NCI-H1092 (cell line): ENCODE results near the gene ZDHHC7.

Source experiments
- DNase-seq: peaks from one replicate; lab custom pipeline; 2025; lab: John Stamatoyannopoulos, UW

ZDHHC7 gene

DNA sequence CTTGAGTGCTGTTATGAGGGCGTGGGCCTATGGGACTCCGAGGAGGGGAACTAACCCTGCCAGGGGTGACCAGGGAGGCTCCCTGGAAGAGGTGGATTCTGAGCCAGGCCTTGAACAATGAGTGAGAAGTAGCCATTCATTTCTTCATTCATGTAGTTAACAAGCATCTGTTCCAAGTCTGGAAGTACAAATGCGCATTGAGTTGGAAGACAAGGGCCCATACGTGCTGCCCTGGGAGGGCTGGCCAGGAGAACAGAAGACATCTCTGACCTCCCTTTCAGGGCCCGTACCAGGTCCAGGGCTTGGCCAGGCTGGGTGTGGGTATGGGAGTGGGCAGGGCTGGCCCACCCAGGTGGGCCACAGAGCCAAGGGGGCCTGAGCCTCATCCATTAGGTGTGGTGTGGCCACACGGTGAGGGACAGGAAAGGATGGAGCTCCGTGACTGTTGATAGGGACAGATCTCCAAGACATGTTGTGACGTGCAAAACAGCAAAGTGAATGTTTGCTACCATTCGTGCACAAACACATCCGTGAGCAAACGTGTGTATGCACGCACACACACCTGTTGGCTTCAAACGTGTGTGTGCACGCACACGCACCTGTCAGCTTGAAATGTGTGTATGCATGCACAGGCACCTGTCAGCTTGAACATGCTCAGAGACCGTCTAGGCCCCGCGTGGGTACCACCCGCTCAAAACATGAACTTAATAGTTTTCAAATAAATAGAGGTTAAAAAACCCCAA, 46.8 kb downstream of the ZDHHC7 start:
- no peak for DNase-seq

DNA sequence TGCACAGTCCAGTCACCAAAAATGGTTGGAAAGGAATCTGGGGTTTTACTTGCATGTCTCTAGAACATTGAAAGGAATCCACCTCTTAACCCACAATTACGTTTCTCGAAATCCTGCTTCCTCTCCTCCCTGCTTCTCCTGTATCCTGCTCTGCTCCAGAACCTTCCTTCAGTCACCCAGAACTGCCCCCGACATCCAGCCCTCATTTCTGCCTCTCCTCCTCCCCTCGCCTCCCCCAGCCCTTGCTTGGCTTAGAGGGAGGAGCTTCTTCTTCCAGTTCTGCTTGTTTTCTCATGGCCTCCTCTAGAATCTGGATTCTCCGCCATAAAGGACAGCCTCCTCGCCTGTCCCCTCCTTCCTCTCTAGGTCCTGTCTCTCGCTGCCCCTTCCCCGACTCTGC, 48.3 kb downstream of the ZDHHC7 start:
- DNase-seq: no peak

DNA sequence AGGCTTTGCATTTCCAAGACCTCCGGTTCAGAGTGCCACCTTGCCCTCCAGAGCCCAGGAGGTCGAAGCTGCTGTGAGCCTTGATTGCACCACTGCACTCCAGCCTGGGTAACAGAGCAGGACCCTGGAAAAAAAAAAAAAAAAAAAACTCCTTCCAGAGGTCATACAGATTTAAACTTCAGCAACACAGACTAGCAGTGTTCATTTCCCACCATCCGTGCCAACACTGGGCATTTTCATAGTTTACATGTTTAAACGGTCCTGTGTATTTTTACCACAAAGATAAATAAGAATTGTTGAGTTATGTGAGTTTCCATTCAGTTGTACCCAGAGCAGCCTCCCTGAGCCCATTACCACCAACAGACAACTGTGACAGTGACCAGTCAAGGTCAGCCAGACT, 50.4 kb downstream of the ZDHHC7 start:
- DNase-seq: no peak

DNA sequence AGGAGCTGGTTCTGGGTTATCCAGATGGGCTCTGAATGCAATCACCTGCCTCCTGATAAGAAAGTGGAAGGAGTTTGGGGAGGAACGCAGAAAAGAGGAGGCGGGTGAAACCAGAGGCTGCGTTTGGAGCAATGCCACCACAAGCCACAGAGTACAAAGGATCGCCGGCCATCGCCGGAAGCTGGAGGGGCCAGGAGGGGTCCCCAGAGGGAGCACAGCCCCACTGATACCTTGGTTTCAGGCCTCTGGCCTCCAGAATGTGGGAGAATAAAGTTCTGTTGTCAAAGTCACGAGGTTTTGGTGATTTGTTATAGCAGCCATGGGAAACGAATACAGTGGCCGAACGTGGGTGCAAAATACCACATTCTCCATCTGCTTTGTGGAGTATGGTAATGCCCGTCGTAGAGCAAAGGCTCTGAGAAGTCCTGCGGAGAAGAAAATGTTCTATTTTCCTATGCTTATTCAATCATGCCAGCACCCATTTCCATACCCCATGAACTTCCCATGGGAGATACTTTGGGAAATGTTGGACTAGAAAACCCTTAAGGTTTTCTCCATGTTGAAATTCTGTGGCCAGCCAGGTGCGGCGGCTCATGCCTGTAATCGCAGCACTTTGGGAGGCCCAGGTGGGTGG, 51.4 kb downstream of the ZDHHC7 start:
- no peak for DNase-seq

DNA sequence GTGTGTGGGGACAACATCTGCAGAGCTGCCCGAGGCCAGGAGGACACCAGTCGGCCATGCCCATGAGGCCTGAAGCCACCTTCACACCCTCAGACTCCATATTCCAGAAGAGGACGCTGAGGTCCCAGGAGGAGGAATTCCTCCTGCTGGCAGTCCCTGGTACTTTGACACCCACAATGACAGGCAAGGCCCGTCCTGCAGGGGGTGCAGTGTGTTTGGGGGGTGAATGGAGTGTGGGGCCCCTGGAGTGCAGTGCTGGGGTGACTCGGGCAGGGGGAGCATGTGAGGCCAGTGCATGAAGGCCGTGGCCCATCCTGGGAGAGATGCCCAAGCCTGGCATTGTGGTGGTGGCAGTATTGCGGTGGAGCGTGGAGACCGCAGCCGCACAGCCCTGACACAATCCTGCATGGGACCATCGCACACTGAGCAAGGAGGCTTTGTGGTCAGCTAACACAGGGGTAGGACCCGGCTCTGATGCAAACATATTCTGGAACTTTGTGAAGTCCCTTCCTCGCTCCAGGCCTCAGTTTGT, 52.2 kb downstream of the ZDHHC7 start:
- no peak for DNase-seq

DNA sequence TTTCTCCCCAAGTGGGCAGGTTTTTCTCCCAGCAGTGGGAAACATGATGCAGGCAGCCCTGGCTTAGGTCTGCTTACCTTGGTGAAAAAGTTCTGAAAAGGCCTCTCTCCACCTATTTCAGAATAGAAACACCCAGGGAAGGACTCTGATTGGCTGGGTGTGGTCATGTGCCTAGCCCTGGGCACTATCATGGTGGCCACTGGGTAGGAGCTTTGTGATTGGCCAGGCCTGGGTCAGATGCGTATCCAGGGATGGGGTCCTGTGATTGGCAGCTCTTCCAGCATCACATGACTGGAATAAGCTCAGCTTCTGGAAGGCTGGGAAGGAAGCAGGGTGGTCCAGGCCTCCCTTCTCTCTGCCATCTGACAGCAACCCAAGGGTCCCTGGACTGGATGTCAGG, 53.5 kb downstream of the ZDHHC7 start:
- DNase-seq: no peak

DNA sequence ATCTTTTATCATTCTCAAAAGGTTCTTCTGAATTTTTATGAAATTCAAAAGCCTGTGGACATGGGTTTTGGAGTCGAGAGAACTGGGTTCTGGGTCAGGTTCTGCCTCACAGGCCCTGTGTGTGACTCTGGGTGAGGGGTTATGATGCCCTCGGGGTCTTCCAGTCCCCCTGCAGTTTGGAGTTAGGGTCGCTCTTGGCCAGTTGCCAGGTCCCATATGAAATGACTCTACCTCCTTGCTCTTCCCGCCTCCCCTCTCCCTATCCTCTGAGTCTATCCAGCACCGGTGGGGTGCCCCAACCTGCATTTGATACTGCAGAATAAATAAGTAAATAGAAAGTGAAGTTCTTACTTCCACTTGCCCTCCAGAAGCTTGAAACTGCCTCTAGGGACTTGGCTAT, 54.1 kb downstream of the ZDHHC7 start:
- no peak for DNase-seq

DNA sequence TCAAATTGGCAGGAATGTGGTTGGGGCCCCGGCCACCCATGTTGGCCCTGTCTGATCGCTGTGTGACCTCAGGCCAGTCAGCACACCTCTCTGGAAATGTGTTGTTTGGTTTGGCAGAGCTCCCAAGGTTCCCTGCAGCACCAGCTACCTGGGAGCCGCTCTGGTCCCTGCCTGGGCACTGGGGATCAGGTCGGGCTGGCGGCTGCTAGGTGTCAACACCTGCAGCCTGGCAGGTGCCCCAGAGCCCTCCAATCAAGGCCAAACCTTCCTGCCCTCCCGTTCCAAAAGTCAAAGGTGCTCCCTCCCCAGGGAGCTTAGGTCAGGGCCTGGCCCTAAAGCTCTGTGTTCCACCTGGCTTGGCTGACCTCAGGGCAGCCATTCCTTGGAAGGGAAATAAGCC, 55.9 kb downstream of the ZDHHC7 start:
- DNase-seq: no peak

DNA sequence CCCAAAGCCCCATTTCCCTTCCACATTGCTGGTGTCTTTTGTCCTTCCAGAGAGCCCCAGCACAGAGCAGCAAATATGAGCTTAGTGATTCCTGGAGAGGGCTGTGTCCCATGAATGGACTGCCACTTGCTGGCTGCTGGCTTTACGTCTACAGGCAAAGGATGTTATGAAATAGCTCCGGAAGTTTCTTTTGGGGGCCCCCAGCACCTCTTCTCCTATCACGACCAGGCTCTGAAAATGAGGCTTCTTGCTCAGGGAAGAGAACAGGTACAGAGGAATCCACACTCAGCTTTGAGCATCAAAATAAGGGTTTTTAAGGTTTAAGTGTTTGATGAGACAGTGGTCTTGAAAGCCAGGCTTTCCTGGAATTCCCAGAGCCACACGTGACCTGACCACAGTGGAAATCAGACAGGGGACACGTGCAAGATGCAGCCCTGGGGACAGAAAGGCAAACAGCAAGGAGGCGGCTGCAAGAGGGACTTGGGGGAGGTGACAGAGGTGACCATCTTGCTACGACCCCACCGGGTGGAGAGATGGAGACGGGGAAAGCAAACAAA, 58.1 kb downstream of the ZDHHC7 start:
- no peak for DNase-seq

DNA sequence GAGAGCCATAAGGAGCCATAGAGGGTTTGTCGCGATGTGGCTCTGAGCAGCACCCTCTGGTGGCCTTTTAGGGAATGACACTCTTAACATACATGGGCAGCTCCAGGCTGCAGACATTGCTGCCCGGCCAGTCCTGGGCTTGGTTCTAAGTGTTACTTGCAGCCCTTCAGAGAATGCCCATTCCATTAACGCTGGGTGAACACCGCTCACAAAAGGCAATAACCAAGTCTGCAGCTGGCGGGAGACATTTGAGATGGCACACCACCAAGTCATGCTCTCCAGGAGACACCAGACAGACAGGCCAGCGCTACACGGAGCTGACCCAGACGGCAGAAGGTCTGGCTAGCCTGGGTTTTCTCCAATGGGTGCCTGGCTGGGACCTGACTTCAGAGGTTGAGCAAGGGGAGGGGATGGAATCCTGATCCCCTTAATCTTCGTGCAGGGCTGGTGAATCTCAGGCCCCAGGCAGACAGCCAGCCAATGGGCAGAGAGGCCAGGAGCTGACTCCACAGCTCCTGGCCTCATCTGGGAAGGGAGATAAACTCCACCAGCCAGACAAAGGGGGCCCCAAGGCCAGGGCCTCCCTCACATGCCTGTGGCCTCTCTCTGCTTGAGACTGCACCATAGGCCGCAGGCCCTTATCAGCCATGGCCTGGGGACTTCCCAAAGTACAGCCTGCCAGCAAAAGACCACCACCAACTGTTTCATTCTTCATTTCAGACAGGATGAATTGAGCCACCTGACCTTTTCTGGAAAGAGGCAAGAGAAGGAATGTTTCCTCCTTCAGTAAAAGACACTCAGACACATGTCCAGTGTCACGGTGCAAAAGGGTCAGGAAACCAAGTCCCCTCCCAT, 58.8 kb downstream of the ZDHHC7 start:
- DNase-seq: peak; percentile 70

DNA sequence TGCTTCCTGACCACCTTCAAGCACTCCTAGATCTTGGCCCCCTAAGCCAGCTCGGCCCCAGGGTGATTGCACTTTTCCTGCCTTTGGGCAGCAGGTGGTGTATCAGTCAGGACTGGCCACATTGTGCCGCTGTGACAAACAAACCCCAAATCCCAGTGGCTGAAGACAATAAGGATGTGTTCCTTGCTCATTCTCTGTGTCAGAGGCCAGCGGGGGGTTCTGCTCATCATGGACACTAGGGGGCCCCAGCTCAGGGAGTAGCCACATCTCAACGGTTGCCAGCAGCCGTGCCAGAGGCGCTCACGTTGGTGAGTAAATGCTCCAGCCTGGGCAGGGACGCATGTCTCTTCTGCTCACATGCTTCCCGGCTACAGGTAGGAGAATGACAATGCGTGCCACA, 60.4 kb downstream of the ZDHHC7 start:
- no peak for DNase-seq

DNA sequence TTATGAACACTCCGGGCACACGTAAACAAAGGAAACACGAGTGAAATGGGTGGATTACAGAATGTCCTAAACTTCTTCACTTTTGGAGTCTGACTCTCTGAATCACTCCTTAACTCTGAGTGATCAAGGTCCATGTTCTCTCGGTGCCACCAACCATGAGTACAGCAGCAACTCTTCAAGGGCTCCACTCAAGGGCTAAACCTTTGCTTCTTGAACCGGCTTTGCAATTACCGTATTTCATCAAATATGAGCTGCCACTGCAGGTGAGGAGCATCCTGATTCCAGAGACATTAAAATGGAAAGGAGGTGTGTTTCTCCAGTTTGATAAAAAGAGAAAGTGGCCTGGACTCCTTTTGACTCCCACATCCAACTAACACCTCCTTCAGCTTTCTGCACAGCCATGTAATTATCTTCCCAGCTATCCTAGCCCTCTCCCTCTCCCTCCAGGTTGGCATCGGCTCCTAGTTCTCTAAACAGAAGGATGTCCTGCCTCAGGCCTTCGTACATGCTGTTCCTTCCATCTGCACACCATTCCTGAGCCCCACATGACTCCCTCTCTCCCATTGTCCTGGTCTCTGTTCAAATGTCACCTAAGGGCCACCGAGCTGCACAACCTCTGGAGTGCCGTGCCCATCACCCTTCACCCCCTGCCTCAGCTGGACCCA, 61.4 kb downstream of the ZDHHC7 start:
- DNase-seq: no peak

DNA sequence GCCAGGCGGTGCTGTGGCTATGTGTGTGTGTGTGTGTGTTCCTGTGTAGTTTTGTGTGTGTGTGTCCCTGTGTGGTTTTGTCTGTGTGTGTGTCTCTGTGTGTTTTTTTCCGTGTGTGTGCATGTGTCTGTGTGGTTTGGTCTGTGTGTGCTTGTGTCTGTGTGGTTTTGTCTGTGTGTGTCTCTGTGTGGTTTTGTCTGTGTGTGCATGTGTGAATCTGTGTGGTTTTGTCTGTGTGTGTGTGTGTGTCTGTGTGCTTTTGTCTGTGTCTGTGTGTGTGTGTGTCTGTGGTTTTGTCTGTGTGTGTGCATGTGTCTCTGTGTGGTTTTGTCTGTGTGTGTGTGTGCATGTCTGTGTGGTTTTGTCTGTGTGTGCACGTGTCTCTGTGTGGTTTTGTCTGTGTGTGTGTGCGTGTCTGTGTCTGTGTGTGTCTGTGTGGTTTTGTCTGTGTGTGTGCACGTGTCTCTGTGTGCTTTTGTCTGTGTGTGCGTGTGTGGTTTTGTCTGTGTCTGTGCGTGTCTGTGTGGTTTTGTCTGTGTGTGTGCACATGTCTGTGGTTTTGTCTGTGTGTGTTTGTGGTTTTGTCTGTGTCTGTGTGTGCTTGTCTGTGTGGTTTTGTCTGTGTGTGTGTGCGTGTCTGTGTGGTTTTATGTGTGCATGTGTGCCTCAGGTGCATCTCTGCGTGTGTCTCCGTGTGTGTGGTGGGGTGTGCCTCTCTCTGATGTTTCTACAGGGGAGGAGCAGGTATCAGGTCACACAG, 62.3 kb downstream of the ZDHHC7 start:
- DNase-seq: no peak

DNA sequence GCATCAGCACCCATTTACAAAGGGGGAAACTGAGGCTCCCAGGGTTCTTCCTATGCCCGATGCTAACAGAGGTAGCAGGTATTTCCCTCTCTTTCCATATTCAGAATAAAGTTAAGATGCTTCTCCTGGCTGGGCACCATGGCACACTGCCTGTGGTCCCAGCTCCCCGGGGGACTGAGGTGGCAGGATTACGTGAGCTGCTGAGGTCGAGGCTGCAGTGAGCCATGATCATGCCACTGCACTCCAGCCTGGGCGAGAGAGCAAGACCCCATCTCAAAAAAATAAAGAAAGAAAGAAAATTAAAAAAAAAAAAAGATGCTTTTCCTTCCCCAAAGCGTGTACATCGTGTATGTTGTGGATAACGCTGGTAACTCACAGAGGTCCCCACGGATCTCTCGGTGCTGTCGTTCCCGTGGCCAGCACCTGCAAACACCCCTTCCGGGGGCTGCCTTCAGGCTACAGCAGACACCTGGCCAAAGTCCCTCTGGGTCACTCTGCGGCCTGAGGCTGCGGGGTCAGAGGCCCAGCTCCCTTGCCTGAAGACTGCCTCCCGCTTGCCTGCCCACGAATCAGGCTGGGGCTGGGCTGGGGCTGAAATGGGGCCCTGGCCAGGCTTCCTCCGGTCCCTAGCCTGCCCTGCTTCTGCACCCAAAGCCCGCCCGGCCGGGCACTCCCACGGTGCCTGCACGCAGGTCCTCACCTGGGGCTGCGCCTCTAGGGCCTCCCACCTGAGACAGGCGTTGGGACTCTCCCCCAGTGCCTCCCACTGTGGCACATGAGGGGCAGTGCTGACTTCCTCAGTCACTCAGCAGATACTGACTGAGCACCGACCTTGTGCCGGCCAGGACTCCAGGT, 63.1 kb downstream of the ZDHHC7 start:
- DNase-seq: no peak

DNA sequence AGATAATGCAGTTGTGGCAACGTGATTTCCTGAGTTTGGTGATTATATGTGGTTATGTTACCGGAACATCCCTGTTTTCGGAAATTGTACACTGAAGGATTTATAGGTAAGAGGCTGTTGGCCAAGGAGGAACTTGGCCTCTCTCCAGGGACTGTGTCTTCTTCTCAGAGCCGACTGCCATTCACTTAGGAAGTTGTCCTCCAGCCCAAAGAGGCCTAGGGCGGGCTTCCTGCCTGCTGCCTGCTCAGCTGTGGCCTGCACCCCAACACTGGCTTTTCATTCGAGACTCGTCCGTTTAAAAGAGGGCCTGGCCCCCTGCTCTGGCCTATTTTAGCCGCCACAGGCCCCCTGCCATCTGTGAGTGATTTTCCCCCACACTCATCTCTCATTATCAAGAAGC, 64.3 kb downstream of the ZDHHC7 start:
- no peak for DNase-seq

DNA sequence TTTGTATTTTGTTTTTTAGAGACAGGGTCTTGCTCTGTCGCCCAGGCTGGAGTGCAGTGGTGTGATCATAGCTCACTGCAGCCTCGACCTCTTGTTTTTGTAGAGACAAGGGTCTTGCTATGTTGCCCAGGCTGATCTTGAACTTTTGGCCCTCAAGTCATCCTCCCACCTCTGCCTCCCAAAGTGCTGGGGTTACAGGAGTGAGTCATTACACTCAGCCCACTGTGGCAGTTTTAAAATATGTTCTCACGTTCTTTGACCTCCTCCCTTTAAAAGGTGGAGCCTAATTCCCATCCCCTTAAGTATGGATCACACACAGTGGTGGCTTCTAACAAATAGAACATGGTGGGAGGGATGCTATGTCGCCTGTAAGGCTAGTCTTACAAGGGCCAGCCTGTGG, 67.7 kb downstream of the ZDHHC7 start:
- no peak for DNase-seq

DNA sequence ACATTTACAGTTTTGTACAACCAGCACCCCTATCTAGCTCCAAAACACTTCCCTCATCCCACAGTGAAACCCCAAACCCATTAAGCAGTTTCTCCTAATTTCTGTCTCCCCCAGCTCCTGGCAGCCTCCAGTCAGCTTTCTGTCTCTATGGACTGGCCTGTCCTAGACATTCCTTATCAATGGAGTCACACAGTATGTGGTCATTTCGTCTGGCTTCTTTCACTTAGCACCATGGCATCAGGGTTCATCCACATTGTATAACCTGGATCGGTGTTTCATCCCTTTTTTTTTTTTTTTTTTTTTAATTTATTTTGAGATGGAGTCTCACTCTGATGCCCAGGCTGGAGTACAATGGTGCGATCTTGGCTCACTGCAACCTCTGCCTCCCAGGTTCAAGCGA, 68.5 kb downstream of the ZDHHC7 start:
- no peak for DNase-seq

DNA sequence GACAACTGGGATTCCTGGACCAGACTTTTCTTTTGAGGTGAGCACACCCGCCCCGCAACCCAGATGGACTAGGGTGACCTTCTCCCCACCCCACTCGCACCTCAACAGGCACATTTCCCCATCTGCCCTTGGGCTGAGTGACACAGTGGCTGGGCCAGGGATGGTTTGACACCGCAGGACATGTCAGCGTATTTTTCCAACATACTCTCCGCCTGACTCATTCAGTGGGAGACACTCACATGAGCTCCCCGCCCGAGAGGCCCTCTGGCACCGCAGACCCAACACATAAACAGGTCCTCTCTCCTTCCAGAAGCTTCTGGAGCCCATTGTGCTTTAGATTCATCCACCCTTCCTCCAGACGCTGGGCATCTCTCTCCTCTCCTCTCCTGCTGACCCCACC, 69.4 kb downstream of the ZDHHC7 start:
- DNase-seq: no peak

DNA sequence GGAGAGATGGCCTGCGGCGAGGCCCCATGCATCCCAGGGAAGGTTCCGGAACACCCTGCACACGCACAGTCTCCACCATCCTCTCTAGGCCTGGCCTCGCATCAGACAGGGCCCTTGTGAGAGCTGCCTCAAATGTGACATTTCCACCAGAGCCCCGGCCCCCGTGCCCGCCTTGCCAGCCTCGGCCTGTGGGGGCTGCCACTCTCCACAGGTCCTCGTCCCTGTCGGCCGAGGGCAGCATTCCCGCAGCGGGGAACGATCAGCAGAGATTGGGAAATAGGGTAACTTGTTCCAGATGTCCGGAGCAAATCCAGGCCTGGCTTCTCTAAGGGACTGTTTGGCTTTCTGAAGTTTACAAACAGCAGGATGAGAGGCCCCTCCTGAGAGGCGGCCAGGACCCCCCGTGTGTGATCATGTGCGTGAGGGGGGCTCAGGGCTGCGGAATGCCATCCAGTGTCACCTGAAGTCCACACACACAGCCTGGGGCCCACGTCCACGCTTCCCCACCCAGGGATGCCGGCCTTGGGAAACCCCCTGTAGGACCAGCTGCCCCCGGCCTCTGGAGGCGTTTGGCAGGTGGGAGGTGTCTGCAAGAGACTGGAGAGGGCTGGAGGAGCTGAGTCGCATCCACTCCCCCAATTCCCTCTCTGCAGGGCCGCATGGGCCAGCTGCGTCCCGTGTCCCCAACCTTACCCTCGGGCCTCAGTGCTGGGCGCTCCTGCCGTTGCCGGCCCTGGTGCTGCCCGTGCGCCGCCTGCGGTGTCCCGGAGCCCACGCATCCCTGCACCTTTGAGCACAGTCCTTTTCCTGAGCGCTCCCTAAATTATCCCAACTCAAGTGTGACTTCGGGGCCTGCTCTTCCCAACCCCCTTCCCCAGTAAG, 70.4 kb downstream of the ZDHHC7 start:
- no peak for DNase-seq
